IMR-90 (cell line): ENCODE data around the gene CEP170.

Source experiments
- CEBPB ChIP-seq: IDR thresholded peaks from 2 replicates; pipeline ENCODE4 v1.6.1; 2012; ENCODE audit warnings: low read depth, low read length, improper control_type of control experiment
- CHD1 ChIP-seq: IDR thresholded peaks from 2 replicates; pipeline ENCODE4 v1.6.1; 2012; ENCODE audit warnings: low read depth, low read length, improper control_type of control experiment
- CTCF ChIP-seq: conservative IDR thresholded peaks from 2 replicates; pipeline ENCODE4 v1.5.1; 2012; ENCODE audit warnings: mild to moderate bottlenecking, low read depth, low read length, improper control_type of control experiment
- MAFK ChIP-seq: IDR thresholded peaks from 2 replicates; pipeline ENCODE4 v1.6.1; 2012; ENCODE audit warnings: low read depth, low read length, improper control_type of control experiment
- MAZ ChIP-seq: IDR thresholded peaks from 2 replicates; pipeline ENCODE4 v1.6.1; 2012; ENCODE audit warnings: low read depth, mild to moderate bottlenecking, low read length, improper control_type of control experiment, moderate library complexity, borderline replicate concordance
- POLR2A ChIP-seq: IDR thresholded peaks from 2 replicates; pipeline ENCODE4 v1.6.1; 2012; ENCODE audit warnings: mild to moderate bottlenecking, low read depth, low read length
- RAD21 ChIP-seq: IDR thresholded peaks from 2 replicates; pipeline ENCODE4 v1.6.1; 2012; ENCODE audit warnings: low read length, improper control_type of control experiment
- RCOR1 ChIP-seq: IDR thresholded peaks from 2 replicates; pipeline ENCODE4 v1.6.1; 2012; ENCODE audit warnings: mild to moderate bottlenecking, low read length, improper control_type of control experiment; ENCODE audit not compliant: insufficient replicate concordance
- TF ChIP-seq, protein P1 (sequence below): fragments of 150-350 bp; IDR thresholded peaks from 2 replicates; pipeline ENCODE4 v1.6.1; 2016; ENCODE audit warnings: low read depth, mild to moderate bottlenecking, low read length, moderate library complexity, borderline replicate concordance

- TF ChIP-seq, protein P1, sequence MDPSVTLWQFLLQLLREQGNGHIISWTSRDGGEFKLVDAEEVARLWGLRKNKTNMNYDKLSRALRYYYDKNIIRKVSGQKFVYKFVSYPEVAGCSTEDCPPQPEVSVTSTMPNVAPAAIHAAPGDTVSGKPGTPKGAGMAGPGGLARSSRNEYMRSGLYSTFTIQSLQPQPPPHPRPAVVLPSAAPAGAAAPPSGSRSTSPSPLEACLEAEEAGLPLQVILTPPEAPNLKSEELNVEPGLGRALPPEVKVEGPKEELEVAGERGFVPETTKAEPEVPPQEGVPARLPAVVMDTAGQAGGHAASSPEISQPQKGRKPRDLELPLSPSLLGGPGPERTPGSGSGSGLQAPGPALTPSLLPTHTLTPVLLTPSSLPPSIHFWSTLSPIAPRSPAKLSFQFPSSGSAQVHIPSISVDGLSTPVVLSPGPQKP, result no peak
- TF ChIP-seq MAZ (no peak), CTCF (no peak), POLR2A (no peak), RAD21 (no peak), RCOR1 (no peak), CHD1 (no peak), CEBPB (no peak), MAFK (no peak)
Observed at GRCh38 chr1:243229526-243229925, 25.6 kb downstream of the CEP170 start.
